GM23248 (cell line): Measurements from ENCODE around the gene MTRF1.

Experiments
- EZH2 ChIP-seq: fragments of 200-600 bp; sonication (generic); IDR thresholded peaks from 2 replicates; pipeline ENCODE4 v1.6.1; 2018; ENCODE audit warnings: antibody characterized with exemption, mild to moderate bottlenecking; ENCODE audit not compliant: insufficient read depth, poor library complexity, severe bottlenecking
- EZH2phosphoT487 ChIP-seq: fragments of 200-600 bp; sonication (generic); IDR thresholded peaks from 2 replicates; pipeline ENCODE4 v1.6.1; 2018; ENCODE audit warnings: antibody characterized with exemption, moderate library complexity, mild to moderate bottlenecking, low read depth; ENCODE audit not compliant: insufficient read depth

DNA sequence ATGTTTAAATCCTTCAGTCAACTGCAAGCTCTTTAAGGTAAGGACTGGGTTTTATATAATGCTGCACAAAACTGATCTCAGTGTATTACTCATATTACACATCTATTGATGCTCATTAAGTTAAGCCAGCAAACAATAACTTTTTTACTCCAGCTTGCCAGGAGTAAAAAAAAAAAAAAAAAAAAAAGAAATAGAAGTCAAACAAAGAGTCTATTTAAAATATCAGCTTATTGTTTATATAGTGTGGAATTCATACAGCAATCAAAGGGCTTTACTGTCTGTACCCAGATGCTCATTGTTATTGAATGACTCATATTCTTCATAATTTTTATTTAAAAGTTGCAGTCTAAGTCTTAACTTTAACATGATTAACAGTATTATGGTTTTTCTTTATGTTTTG, 47.2 kb downstream of the MTRF1 start:
- TF ChIP-seq EZH2 (no peak), EZH2phosphoT487 (no peak)
